Activated CD8-positive, alpha-beta memory T cell treated with anti-CD3 and anti-CD28 coated beads for 4 hours (primary cell): Measurements from ENCODE around the gene C22orf15.
A peak's percentile ranks its signal among the peaks of the same experiment; 100 is the strongest.

Experiments used
- DNase-seq, 2 donors: peaks; one replicate each; pipeline ENCODE4 v3.0.0-alpha.2; 2020; ENCODE audit warnings: low read depth in 2 of 2

The C22orf15 gene

DNA sequence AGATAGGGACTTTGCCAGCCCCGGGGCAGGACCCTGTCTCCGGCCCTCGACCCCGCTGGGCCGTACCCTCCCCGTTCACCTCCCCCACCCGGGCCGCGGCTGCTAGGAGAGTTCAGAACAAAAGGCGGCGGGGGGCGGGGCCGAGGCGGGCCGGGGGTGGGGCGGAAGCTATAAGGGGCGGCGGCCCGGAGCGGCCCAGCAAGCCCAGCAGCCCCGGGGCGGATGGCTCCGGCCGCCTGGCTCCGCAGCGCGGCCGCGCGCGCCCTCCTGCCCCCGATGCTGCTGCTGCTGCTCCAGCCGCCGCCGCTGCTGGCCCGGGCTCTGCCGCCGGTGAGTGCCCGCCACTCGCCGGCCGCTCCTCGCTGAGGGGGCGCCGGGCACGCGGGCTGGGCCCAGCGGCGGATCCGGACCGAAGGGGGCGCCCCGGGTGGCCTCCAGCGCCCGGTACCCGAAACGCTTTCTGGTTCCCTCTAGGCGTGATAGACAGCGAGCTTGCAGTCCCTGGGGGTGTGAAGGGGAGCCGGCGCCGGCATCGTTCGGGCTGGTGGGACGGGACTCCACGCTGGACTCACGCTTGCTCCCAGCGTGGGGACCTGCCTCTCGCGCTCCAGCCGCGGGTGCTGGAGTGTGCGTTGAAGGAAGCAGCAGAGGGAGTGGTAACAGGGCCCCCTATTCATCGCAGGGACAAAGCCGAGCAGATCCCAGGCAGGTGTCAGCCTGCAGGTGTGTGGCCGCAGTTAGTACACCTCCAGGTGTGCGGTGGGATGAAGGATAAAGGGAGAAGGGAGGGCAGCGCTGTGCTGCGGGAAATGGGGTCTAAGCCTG is 10.1 kb downstream of the C22orf15 start, which contains the start of gene MMP11:
Gene MMP11, plus strand, starts transcription at position 201 of the 825 bp plus-strand sequence. Its CDS starts 22 bp downstream, at position 223.
- no peak for DNase-seq

DNA sequence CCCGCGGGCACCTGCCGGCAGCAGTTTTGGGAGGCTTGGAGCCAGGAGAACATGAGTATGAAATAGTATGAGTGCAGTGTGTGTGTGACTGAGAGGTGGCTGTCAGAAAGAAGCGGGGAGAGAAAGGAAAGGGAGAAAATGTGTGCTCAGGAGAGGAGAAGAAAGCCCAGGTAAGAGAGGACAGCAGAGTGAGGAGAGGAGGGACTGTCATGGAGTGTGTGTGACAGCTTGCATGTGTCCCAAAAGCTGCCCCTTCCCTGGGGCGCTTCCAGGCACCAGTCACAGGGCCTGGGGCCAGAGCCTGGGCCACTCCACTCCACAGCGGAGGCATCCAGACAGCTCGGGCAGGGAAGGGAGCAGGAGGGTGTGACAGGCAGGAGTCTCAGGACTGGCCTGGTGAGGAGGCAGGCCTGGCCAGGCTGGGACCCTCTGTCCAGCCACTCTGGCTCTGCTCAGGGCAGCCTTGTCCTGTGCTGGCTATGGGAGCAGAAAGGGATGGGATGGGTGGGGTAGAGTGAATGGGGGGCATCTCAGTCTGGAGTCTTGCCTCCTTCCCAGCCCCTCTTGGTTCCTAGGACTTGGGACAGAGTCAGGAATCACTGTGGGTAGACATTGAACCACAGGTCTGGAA is 10.8 kb downstream of the C22orf15 start:
- no peak for DNase-seq

DNA sequence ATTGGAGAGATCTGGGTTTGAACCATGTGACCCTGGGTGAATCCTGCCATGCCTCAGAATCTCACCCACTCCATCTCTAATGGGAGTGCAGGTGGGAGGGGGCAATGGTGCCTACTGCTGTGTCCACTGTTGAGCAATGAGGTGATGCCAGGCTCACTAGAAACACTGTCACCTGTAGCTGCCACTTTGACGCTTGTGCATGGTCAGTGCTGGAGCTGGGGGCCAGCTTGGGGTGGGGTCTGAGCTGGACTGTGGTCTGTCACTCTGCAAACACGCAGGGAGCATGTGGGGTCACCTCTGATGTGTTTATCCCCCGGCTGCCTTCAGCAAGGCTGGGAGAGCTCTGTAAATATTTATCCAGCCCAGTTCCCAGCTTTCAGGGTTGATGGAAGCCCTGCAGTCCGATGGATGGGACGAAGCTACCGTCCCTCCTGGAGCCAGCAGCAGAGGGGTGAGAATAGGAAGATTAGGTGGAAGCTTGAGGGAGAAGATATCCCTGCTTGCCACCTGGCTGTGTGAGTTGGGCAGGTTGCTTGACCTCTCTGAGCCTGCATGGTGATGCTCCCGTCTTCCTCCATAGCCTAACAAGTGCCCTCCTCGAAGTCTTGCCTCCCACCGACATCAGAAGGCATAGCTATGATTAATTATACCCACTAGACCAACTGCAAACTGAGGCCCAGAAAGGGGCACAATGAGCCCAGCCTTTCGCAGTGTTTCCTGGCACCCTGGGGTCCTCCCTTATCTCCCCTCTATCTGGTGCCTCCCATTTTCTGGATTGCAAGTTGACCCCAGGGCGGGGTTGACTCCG is 11.5 kb downstream of the C22orf15 start:
- DNase-seq = no peak

DNA sequence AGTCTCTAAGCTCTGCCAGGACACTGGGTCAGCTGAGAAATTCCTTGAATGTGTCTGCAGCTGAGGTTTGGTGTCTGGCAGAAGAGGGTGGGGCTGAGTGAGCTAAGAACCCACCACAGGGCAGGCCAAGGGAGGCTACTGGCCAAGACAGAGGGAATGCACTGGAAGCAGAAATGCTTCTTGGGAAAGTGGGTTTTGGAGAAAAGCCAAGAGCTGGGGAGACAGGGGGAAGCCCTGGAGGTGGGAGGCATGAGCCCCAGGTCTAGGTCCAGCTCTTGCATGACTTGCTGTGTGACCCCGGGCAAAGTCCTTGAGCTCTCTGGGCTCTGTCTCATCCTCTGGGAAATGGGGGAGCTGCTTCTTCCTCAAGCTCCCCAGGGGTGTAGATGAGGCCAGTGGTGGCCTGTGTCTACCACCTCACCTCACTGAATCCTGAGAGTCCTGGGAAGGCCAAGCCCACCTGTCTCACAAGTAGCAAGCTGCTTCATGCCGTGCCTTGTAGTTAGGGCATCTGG is 12.2 kb downstream of the C22orf15 start:
- DNase-seq = no peak

DNA sequence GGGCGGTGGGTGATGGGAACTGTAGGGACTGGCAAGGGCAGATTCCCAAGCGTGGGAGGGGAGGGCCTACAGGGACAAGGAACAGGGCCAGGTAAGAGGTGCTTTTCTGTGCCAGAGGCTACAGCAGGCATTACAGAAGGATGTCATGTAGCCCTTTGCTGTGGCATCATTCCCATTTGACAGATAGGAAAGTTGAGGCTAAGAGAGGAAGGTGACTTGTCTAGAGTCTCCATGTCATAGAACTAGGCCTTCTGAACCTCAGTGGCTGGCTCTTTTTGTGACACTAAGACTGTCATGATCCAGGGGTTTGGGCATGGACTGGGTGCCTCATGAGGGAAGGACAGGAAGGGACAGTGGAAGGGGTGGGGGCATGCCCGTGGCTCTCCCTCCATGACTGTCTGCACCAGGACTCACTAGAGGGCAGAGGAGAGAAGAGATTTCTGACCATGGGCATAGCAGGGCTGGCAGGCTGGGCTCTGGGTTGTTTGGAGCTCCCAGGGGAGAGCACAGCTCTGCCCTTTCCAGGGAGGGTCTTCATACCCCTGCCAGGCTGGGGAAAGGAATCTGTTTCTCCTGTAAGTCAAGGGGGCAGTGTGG is 13.1 kb downstream of the C22orf15 start:
- DNase-seq = no peak

DNA sequence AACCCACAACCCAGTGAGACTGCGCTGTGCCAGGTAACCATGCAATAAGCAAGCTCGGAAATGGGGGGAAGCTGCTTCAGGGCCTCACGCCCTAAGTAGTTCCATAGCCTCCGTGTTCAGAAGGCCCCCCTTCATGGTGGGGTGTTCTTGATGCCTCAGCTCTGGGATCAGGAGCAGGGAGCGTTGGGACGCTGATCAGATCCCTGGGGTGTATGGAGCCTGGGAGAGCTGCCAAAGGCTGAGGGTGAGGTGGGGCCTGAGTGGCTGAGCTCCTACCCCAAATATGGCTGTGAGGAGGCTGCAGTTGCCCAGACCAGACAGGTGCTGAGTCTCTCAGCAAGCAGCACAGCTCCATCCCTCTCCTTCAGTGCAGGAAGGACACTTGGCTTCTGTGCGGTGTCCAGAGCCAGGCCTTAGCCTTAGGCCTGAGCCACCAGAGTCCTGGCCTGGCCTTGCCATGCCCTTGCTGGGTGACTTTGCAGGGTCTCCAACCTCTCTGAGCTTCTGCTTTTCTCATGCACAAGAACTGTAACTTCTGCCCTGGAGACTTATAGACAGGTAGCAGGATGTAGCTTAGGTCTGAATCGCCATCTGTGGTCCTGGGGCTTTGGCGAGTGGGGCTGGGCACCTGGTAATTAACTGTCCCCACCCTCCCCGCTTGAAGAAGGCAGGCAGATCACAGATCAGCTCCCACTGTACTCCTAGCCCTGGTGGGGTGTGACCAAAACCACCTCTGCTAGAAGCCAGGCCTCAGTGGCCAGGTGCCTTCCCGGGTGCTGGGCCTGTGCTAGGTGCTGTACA is 15.2 kb downstream of the C22orf15 start:
- DNase-seq = no peak

DNA sequence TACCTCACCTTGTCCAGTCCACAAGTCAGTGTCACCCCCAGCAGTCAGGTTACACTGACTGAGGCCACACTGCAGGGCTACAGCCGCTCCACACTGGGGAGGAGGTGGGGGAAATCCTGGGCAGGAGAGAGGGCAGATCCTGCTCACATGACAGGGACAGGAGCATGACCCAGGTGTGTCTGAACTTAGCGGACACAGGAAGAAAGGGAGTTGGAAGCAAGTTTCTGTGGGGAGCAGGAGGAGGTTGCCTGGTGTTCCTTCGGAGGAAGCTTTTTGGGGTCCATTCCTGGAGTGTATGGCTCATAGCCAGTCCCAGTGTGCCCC is 15.7 kb downstream of the C22orf15 start:
- no peak for DNase-seq

DNA sequence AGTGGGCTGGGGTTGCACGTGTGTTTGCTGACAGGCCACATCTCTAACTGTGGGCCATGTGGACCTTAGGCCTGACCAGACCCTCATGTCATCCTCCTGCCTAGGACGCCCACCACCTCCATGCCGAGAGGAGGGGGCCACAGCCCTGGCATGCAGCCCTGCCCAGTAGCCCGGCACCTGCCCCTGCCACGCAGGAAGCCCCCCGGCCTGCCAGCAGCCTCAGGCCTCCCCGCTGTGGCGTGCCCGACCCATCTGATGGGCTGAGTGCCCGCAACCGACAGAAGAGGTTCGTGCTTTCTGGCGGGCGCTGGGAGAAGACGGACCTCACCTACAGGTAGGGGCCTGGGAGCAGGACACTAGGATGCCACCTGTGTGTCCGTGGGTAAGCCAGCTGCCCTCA is 16.3 kb downstream of the C22orf15 start:
- no peak for DNase-seq

DNA sequence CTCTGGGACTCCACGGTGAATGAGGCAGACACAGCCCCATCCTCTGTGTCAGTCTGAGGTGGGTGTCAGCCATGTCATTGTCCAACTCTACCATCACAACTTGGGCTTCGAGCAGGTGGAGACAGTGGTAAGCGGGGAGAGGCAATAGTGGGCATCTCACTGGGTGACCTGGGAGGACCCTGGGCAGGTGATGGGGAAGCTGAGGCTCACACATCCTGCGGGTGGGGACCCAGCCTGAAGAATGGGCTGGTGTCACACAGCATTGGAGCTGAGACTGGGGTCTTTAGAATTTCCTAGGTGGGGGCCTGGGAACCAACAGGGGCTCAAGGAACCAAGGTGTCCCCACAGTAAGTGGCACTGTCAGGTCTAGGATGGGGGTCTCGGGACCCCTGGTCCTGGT is 16.9 kb downstream of the C22orf15 start:
- no peak for DNase-seq

DNA sequence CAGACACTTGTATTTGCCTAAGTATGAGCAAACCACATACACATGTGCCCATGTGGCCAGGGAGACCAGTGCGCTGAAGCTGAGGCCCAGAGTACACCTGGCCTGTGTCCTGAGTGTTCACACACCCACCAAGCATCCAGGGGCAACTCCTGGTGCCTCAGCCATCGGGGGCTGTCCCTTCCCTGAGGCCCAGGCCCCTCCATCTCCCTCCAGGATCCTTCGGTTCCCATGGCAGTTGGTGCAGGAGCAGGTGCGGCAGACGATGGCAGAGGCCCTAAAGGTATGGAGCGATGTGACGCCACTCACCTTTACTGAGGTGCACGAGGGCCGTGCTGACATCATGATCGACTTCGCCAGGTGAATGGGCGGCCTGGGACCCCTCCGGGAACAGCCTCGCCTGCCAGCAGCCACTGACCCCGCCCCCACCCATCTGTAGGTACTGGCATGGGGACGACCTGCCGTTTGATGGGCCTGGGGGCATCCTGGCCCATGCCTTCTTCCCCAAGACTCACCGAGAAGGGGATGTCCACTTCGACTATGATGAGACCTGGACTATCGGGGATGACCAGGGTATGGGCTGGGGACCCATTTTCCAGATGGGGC is 17.5 kb downstream of the C22orf15 start:
- DNase-seq = no peak

DNA sequence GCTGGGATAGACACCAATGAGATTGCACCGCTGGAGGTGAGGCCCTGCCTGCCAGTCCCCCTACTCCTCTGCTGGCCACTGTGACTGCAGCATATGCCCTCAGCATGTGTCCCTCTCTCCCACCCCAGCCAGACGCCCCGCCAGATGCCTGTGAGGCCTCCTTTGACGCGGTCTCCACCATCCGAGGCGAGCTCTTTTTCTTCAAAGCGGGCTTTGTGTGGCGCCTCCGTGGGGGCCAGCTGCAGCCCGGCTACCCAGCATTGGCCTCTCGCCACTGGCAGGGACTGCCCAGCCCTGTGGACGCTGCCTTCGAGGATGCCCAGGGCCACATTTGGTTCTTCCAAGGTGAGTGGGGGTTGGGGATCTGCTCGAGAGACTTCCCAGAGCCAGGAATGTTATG is 18.3 kb downstream of the C22orf15 start:
- DNase-seq = no peak

DNA sequence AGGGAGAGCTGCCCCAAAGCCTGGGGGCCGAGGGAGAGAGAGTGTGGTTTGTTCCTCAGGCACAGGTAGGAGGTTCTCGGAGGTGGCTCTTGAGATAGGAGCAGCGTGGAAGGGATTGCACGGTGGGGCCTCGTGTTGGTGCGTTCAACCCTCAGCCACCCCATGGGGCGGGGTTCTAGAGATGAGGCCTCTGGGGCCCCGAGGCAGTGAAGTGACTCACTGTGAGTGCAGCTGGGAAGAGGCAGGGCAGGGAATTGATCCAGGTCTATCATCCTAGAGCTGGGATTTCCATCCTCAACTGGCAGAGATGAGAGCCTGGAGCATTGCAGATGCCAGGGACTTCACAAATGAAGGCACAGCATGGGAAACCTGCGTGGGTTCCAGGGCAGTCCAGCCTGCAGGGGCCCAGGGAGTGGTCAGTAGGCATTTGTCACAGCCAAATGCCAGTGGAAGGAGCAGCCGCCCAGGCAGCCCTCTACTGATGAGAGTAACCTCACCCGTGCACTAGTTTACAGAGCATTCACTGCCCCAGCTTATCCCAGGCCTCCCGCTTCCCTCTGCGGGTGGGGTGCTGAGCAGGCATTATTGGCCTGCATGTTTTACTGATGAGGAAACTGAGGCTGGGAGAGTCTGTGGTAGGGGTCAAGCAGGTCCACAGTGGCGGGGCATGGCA is 18.9 kb downstream of the C22orf15 start:
- no peak for DNase-seq

DNA sequence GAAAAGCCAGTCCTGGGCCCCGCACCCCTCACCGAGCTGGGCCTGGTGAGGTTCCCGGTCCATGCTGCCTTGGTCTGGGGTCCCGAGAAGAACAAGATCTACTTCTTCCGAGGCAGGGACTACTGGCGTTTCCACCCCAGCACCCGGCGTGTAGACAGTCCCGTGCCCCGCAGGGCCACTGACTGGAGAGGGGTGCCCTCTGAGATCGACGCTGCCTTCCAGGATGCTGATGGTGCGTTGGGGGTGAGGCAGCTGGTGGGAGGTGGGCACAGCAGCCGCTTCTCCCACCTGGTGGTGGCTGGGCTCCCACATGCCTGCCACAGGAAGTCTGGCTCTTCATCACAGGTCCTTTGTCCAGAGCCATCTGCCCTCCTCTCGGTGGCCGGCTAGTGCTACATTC is 19.5 kb downstream of the C22orf15 start:
- no peak for DNase-seq

DNA sequence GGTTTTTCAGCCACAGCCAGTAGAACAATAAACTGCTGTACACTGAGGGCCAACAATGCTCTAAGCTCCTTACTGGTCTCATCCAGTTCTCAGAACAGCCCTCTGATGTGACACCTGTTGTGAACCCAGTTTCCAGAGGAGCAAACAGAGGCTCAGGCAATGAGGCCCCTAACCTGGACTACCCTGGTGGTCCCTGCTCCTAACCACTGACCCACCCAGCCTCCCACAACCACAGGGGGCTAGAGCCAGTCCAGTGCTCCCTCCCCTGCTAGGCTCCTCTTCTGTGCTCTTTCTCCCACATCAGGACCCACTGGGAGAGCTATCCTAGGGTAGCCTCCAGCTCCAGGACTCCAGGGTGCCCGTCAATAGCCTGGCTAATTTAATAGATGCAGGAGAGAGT is 19.9 kb downstream of the C22orf15 start:
- DNase-seq = no peak

DNA sequence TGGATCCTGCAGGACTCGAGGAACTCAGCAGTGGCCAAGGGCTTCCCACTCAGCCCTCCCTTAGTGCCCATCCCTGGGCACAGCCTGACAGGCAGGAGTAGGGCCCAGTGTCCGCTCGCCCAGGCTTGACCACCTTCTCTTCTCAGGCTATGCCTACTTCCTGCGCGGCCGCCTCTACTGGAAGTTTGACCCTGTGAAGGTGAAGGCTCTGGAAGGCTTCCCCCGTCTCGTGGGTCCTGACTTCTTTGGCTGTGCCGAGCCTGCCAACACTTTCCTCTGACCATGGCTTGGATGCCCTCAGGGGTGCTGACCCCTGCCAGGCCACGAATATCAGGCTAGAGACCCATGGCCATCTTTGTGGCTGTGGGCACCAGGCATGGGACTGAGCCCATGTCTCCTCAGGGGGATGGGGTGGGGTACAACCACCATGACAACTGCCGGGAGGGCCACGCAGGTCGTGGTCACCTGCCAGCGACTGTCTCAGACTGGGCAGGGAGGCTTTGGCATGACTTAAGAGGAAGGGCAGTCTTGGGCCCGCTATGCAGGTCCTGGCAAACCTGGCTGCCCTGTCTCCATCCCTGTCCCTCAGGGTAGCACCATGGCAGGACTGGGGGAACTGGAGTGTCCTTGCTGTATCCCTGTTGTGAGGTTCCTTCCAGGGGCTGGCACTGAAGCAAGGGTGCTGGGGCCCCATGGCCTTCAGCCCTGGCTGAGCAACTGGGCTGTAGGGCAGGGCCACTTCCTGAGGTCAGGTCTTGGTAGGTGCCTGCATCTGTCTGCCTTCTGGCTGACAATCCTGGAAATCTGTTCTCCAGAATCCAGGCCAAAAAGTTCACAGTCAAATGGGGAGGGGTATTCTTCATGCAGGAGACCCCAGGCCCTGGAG is 20.7 kb downstream of the C22orf15 start:
- no peak for DNase-seq

DNA sequence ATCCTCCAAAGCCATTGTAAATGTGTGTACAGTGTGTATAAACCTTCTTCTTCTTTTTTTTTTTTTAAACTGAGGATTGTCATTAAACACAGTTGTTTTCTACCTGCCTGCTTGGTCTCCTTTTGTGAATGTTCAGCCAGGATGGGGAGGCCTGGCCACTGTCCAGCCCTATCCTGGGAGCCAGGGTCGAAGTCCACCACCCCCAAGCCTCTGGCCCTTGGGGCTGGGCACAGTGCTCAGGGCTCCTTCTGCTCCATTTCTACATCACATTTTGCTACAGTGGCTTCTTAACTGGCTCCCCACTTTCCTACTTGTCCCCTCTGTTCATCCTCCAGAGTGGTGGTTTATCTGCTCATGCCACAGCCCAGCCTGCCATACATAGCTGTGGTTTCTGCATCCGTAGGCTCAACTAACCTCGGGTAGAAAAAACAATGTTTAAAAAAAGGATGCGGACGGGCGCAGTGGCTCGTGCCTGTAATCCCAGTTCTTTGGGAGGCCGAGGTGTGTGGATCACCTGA is 21.5 kb downstream of the C22orf15 start:
- DNase-seq = no peak

DNA sequence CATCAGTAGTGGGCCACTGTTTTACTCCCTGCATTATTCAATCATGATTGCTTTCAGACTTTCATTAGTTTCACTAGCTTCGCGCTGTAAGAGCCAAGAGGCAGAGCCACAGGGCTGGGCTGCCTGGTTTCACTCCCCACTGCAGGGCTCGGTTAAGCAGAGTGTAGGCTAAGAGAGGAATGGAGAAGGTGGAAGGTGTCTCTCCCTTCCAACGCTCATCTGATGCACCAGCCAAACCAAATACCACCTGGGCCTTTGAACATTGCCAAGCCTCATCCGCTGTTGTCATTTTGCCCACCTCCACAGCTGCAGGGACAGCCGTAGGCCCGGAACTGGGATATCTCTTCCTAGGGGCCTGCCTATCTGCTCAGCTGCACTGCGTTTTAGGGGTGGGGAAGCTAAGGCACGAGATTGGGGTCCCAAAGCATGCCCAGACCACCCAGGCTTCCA is 23.5 kb downstream of the C22orf15 start:
- no peak for DNase-seq

DNA sequence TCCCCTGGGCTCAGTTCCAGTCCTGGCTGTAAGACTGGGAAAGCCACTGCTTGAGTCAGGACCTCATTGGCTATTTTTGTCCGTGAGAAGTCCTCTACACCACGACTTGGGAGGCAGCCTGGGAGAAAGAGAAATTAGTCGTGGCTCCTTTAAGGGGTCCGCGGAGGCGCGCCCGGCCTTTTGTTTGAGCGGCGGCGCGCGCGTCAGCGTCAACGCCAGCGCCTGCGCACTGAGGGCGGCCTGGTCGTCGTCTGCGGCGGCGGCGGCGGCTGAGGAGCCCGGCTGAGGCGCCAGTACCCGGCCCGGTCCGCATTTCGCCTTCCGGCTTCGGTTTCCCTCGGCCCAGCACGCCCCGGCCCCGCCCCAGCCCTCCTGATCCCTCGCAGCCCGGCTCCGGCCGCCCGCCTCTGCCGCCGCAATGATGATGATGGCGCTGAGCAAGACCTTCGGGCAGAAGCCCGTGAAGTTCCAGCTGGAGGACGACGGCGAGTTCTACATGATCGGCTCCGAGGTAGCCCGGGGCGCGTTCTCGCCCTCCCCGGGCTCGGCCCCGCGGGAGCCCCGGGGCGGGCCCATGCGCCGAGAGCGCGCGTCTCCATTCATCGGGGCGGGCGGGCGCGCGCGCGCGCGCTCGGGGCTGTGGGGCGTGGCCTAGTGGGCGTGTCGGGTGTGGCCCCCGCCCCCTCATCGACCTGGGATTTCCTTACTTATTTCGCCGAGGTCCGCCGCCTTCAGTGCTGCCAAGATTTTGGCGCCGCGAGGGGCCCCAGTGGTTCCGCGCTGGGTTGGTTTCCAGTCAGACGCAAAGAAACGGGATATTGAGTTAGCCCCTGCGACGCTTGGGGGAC is 24.2 kb downstream of the C22orf15 start, which contains the start of gene SMARCB1:
Gene SMARCB1, plus strand, starts transcription at position 215 of the 848 bp plus-strand sequence. Its CDS starts 204 bp downstream, at position 419.
- DNase-seq = peak; percentile 77 to 81
